ENCODE data around the gene PODNL1. TPM values are rescaled to one million over a fixed set of nuclear protein-coding genes. Genes with fewer than 3 reads are reported as not detected.

PODNL1 gene
- total and polyA plus RNA-seq, 10 of the 15 experiments (the other 5 are each of a cell fraction or from before 2014, with no cell fraction given), result 0.04 to 0.44 TPM; not detected in 8

GRCh38 chr19:13982773-13983172, 44.6 kb upstream of the PODNL1 start:
- Histone ChIP-seq H3K36me3 (ENCODE audit: control insufficient read depth in 2 of 2, insufficient read depth in 2 of 2, low read length in 1 of 2) (no peaks in the 10 kb centered on the region; a peak in 1 of 4 replicates), H3K27me3 (replicated peaks in 1 of 2; ENCODE audit: control insufficient read depth in 2 of 2, insufficient read depth in 2 of 2, low read length in 1 of 2) (no peaks in the 10 kb centered on the region), H3K79me2 (ENCODE audit: control insufficient read depth, insufficient read depth, low read length) (no peaks in the 10 kb centered on the region), H2AFZ (ENCODE audit: control insufficient read depth, low read depth, low read length) (no peak overlapping the region), H3K4me2 (ENCODE audit: control insufficient read depth, insufficient read depth) (no peak overlapping the region), H3K4me3 (no peak overlapping the region), H3K9ac (ENCODE audit: control insufficient read depth, insufficient read depth, low read length) (no peak overlapping the region), H3K9me3 (replicated peaks; ENCODE audit: control insufficient read depth, insufficient read depth, low read length) (no peaks in the 10 kb centered on the region), H3K4me1 (ENCODE audit: control insufficient read depth, insufficient read depth, low read length) (peaks cover 26% of the 10 kb centered on the region), H3K27ac (ENCODE audit: control insufficient read depth, insufficient read depth) (no peak overlapping the region), H4K20me1 (ENCODE audit: control insufficient read depth, insufficient read depth) (no peaks in the 10 kb centered on the region)
- BruUV-seq (replicated peaks), result no TSS peak
- no peak for FAIRE-seq
- WGBS (ENCODE audit: insufficient coverage, insufficient replicate concordance, low lambda C conversion rate, missing lambda C conversion rate), result 98% methylated on average over 7 of the region's 9 CpGs
- ChIA-PET RAD21 (ENCODE audit: unreplicated experiment) (no interaction called here), POLR2A (no interaction called here), SMC1A (ENCODE audit: uncharacterized antibody, unreplicated experiment) (no interaction called here), CTCF (no interaction called here)
- DNase-seq (ENCODE audit: low read depth, low spot score), result no peak
- TF ChIP-seq HCFC1 (IDR thresholded peaks at IDR 0.05; ENCODE audit: low read length) (no peak), WRNIP1 (IDR thresholded peaks at IDR 0.05; ENCODE audit: borderline replicate concordance, low read depth, low read length) (no peak), ELK1 (IDR thresholded peaks at IDR 0.05; ENCODE audit: low read depth, low read length) (no peak), YBX1 (IDR thresholded peaks at IDR 0.05) (no peak), HDAC6 (IDR thresholded peaks at IDR 0.05; ENCODE audit: unreplicated experiment) (no peak), KDM1A (IDR thresholded peaks at IDR 0.05; ENCODE audit: borderline replicate concordance) (no peak)
- in situ Hi-C loops (cut with MboI) (no loop called here), intact Hi-C loops (cut with micrococcal nuclease; ENCODE audit: unreplicated experiment) (loop anchor here (10.0 kb wide), 1 partner anchor 52 kb away; the partner anchor contains the start of gene IL27RA)
- ATAC-seq, result no peak

- CTCF ChIA-PET, result no interaction called here
- no peak overlapping the region for H3K4me2 ChIP-seq (ENCODE audit: control insufficient read depth, insufficient read depth)
- H3K36me3 ChIP-seq (ENCODE audit: control insufficient read depth in 2 of 2, insufficient read depth in 2 of 2, low read length in 1 of 2), result no peaks in the 10 kb centered on the region; a peak in 1 of 4 replicates
- no peak overlapping the region for H2AFZ ChIP-seq (ENCODE audit: control insufficient read depth, low read depth, low read length)
- H3K4me1 ChIP-seq (ENCODE audit: control insufficient read depth, insufficient read depth, low read length), result peaks cover 19% of the 10 kb centered on the region
- no peaks in the 10 kb centered on the region for H4K20me1 ChIP-seq (ENCODE audit: control insufficient read depth, insufficient read depth)
- ATAC-seq (no peak), DNase-seq (ENCODE audit: low read depth, low spot score) (no peak), FAIRE-seq (no peak)
- RAD21 ChIA-PET (ENCODE audit: unreplicated experiment), result no interaction called here
- no peaks in the 10 kb centered on the region for H3K27me3 ChIP-seq (replicated peaks in 1 of 2; ENCODE audit: control insufficient read depth in 2 of 2, insufficient read depth in 2 of 2, low read length in 1 of 2)
- SMC1A ChIA-PET (ENCODE audit: uncharacterized antibody, unreplicated experiment), result interaction anchor here (1.1 kb wide), 1 partner anchor 12 kb away, joined by 3 read pairs; no protein-coding TSS in a partner anchor
- H3K9ac ChIP-seq (ENCODE audit: control insufficient read depth, insufficient read depth, low read length), result no peak overlapping the region
- in situ Hi-C loops (cut with MboI) (no loop called here), intact Hi-C loops (cut with micrococcal nuclease; ENCODE audit: unreplicated experiment) (loop anchor here (10.0 kb wide), 1 partner anchor 53 kb away; the partner anchor contains the start of gene IL27RA)
- no peak overlapping the region for H3K4me3 ChIP-seq
- WGBS (ENCODE audit: insufficient coverage, insufficient replicate concordance, low lambda C conversion rate, missing lambda C conversion rate), result 74% methylated on average over 17 of the region's 17 CpGs
- H3K79me2 ChIP-seq (ENCODE audit: control insufficient read depth, insufficient read depth, low read length), result no peaks in the 10 kb centered on the region
- H3K9me3 ChIP-seq (replicated peaks; ENCODE audit: control insufficient read depth, insufficient read depth, low read length), result no peaks in the 10 kb centered on the region
- BruUV-seq (replicated peaks), result no TSS peak
- POLR2A ChIA-PET, result no interaction called here
- H3K27ac ChIP-seq (ENCODE audit: control insufficient read depth, insufficient read depth), result no peak overlapping the region
- no peak for TF ChIP-seq ZBTB4 (CRISPR knock-in tag; IDR thresholded peaks at IDR 0.05)
- TF ChIP-seq E4F1 (IDR thresholded peaks at IDR 0.05; ENCODE audit: borderline replicate concordance, partially characterized antibody), result no peak
- TF ChIP-seq CEBPB (IDR thresholded peaks at IDR 0.05; ENCODE audit: borderline replicate concordance in 1 of 2, low read depth in 2 of 2, low read length in 2 of 2), result no peak
- no peak for TF ChIP-seq TCF7 (IDR thresholded peaks at IDR 0.05; ENCODE audit: borderline replicate concordance)
- TF ChIP-seq POLR2AphosphoS5 (IDR thresholded peaks at IDR 0.05; ENCODE audit: low read length), result no peak
Measured at GRCh38 chr19:13981988-13982501, 43.8 kb upstream of the PODNL1 start.
